Activated CD8-positive, alpha-beta memory T cell treated with anti-CD3 and anti-CD28 coated beads, Interleukin-2, amount 10 ng/mL, durations not matched to agents 7 days and 5 days (primary cell): ENCODE measurements around the gene FAM171A2. TPM values are rescaled to one million over a fixed set of nuclear protein-coding genes. Genes with fewer than 3 reads are reported as not detected.
"Not testable (repeated sequence)": the region's sequence is repeated elsewhere in the genome, so short reads cannot be mapped to it uniquely, and the experiment has no call there.

ENCODE experiments used
- ATAC-seq: fragments of 150-1000 bp; cut with Tn5 transposase; one replicate; pipeline ENCODE4 v1.10.0; 2021; ENCODE audit warnings: moderate library complexity
- CTCF ChIA-PET: fragments of 350-600 bp; sonication (Branson Sonifier 250); formaldehyde crosslinking; loops from one replicate; lab custom pipeline; 2021; ENCODE audit warnings: antibody characterized with exemption; lab: Charles Lee
- DNase-seq: peaks from one replicate; pipeline ENCODE4 v3.0.0-alpha.2; 2020
- H3K27ac Mint-ChIP-seq: one replicate; pipeline ENCODE4 v1.8.0; 2021; ENCODE audit warnings: mild to moderate bottlenecking, mixed read lengths
- H3K27me3 Mint-ChIP-seq: one replicate; pipeline ENCODE4 v1.8.0; 2021; ENCODE audit warnings: mixed read lengths
- H3K36me3 Mint-ChIP-seq: one replicate; pipeline ENCODE4 v1.8.0; 2021; ENCODE audit warnings: mild to moderate bottlenecking, mixed read lengths
- H3K4me1 Mint-ChIP-seq: one replicate; pipeline ENCODE4 v1.8.0; 2021; ENCODE audit warnings: mixed read lengths
- H3K4me3 Mint-ChIP-seq: one replicate; pipeline ENCODE4 v1.8.0; 2021; ENCODE audit warnings: mild to moderate bottlenecking, moderate library complexity, mixed read lengths
- H3K9me3 Mint-ChIP-seq: one replicate; pipeline ENCODE4 v1.8.0; 2022; ENCODE audit warnings: low read depth, mixed read lengths
- total RNA-seq, 2 experiments: library from RNA; stranded (reverse); gene quantifications; one replicate each; pipeline ENCODE4 v1.2.3, GENCODE V29; 2021

FAM171A2 gene
- total RNA-seq, 2 experiments from 2014 or later = 0.26 TPM; not detected in 1

DNA sequence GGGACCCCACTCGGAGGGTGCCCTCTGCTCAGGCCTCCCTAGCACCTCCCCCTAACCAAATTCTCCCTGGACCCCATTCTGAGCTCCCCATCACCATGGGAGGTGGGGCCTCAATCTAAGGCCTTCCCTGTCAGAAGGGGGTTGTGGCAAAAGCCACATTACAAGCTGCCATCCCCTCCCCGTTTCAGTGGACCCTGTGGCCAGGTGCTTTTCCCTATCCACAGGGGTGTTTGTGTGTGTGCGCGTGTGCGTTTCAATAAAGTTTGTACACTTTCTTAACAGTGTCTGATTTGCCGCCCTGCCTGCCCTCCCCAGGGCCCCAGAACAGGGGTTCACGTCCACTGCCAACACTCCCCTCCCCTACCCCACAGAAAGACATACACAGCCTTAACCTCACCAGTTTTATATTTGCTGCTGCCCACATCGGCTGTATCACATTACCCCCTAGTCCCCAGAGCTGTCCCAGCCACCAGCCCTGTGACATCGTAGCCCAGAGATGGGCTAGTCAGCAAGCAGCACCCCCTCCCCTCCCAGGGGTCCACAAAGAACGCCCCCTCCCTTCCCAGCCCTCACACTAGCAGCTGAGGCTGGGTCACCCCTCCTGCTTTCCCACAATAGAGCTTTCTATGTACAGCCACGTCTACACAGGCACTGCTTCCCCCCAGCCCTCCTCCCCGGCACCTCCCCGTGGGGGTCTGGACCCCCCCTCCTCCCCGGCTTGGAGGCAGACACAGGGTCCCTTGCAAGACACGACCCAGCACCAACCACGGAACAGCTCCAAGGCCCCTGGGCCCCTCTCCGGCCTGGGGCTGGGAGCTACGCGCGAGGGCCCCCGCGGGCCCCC is 10.6 kb downstream of the FAM171A2 start:
- H3K4me1 Mint-ChIP-seq = peaks cover 14% of the 10 kb centered on the region
- CTCF ChIA-PET = interaction anchor here (1.2 to 6.2 kb wide), 7 partner anchors 11 to 170 kb away, joined by 3 to 64 read pairs (median 6); partner anchors contain the start of gene FAM171A2
- H3K36me3 Mint-ChIP-seq = peaks cover 5% of the 10 kb centered on the region
- ATAC-seq = no peak
- no peaks in the 10 kb centered on the region for H3K9me3 Mint-ChIP-seq
- peak overlapping the region; percentile 43 for H3K4me3 Mint-ChIP-seq
- DNase-seq = no peak
- no peak overlapping the region for H3K27ac Mint-ChIP-seq
- peaks cover 12% of the 10 kb centered on the region for H3K27me3 Mint-ChIP-seq

GRCh38 chr17:44351961-44352827 is 11.5 kb downstream of the FAM171A2 start:
- Mint-ChIP-seq H3K9me3 (no peaks in the 10 kb centered on the region), H3K4me3 (no peak overlapping the region), H3K4me1 (peaks cover 18% of the 10 kb centered on the region), H3K27ac (no peak overlapping the region), H3K27me3 (peaks cover 12% of the 10 kb centered on the region), H3K36me3 (peaks cover 5% of the 10 kb centered on the region)
- CTCF ChIA-PET = interaction anchor here (1.1 to 6.2 kb wide), 9 partner anchors 10 to 201 kb away, joined by 3 to 64 read pairs (median 11); partner anchors contain the start of gene FAM171A2
- ATAC-seq (no peak), DNase-seq (no peak)

- ATAC-seq = no peak
- CTCF ChIA-PET = interaction anchor here (0.7 to 6.2 kb wide), 11 partner anchors 9 to 405 kb away, joined by 3 to 64 read pairs (median 8); partner anchors contain the start of gene FAM171A2
- peaks cover 5% of the 10 kb centered on the region for H3K36me3 Mint-ChIP-seq
- no peak for DNase-seq
- H3K27ac Mint-ChIP-seq = no peak overlapping the region
- H3K4me3 Mint-ChIP-seq = no peak overlapping the region
- H3K9me3 Mint-ChIP-seq = no peaks in the 10 kb centered on the region
- H3K4me1 Mint-ChIP-seq = peaks cover 18% of the 10 kb centered on the region
- peaks cover 12% of the 10 kb centered on the region for H3K27me3 Mint-ChIP-seq
Measured at GRCh38 chr17:44351464-44351863, 12.2 kb downstream of the FAM171A2 start.

DNA sequence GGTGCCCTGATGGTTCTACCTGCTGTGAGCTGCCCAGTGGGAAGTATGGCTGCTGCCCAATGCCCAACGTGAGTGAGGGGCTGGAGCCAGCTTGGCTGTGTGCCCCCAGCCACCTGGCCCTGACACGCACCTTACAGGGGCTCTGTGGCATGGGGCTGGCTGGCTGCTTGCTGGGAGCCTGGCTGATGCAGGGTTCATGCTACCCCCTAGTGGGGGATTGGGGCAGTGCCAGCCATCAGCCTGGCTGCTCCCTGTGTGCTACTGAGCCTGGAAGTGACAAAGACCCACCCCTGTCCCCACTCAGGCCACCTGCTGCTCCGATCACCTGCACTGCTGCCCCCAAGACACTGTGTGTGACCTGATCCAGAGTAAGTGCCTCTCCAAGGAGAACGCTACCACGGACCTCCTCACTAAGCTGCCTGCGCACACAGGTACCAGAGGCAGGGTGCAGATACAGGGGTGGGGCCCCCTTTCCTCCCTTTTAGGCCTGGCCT is 12.9 kb downstream of the FAM171A2 start:
- ATAC-seq = peak; percentile 79
- no peak overlapping the region for H3K27ac Mint-ChIP-seq
- peaks cover 5% of the 10 kb centered on the region for H3K36me3 Mint-ChIP-seq
- CTCF ChIA-PET = interaction anchor here (0.6 to 6.2 kb wide), 19 partner anchors 9 to 404 kb away, joined by 3 to 64 read pairs (median 4); partner anchors contain the start of gene FAM171A2
- H3K4me3 Mint-ChIP-seq = no peak overlapping the region
- DNase-seq = peak; percentile 81
- peaks cover 12% of the 10 kb centered on the region for H3K27me3 Mint-ChIP-seq
- peaks cover 25% of the 10 kb centered on the region for H3K4me1 Mint-ChIP-seq
- H3K9me3 Mint-ChIP-seq = no peaks in the 10 kb centered on the region

GRCh38 chr17:44349553-44350070 is 14.0 kb downstream of the FAM171A2 start:
- Mint-ChIP-seq H3K4me1 (peaks cover 34% of the 10 kb centered on the region), H3K9me3 (no peaks in the 10 kb centered on the region), H3K36me3 (peaks cover 5% of the 10 kb centered on the region), H3K4me3 (no peak overlapping the region), H3K27me3 (peaks cover 6% of the 10 kb centered on the region), H3K27ac (no peak overlapping the region)
- CTCF ChIA-PET = interaction anchor here (0.8 to 6.2 kb wide), 9 partner anchors 11 to 146 kb away, joined by 3 to 64 read pairs (median 11); partner anchors contain the start of gene FAM171A2
- no peak for ATAC-seq
- no peak for DNase-seq

DNA sequence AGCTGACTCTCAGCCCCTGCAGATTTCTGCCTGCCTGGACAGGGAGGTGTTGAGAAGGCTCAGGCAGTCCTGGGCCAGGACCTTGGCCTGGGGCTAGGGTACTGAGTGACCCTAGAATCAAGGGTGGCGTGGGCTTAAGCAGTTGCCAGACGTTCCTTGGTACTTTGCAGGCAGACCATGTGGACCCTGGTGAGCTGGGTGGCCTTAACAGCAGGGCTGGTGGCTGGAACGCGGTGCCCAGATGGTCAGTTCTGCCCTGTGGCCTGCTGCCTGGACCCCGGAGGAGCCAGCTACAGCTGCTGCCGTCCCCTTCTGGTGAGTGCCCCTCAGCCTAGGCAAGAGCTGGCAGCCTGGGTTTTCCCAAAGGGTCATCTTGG is 14.7 kb downstream of the FAM171A2 start:
- no peak overlapping the region for H3K4me3 Mint-ChIP-seq
- peaks cover 6% of the 10 kb centered on the region for H3K27me3 Mint-ChIP-seq
- H3K27ac Mint-ChIP-seq = no peak overlapping the region
- peaks cover 36% of the 10 kb centered on the region for H3K4me1 Mint-ChIP-seq
- H3K9me3 Mint-ChIP-seq = no peaks in the 10 kb centered on the region
- CTCF ChIA-PET = interaction anchor here (2.1 to 6.1 kb wide), 3 partner anchors 14 to 139 kb away, joined by 4 to 64 read pairs (median 35); partner anchors contain the start of gene FAM171A2
- no peak for ATAC-seq
- H3K36me3 Mint-ChIP-seq = peaks cover 5% of the 10 kb centered on the region
- DNase-seq = no peak

DNA sequence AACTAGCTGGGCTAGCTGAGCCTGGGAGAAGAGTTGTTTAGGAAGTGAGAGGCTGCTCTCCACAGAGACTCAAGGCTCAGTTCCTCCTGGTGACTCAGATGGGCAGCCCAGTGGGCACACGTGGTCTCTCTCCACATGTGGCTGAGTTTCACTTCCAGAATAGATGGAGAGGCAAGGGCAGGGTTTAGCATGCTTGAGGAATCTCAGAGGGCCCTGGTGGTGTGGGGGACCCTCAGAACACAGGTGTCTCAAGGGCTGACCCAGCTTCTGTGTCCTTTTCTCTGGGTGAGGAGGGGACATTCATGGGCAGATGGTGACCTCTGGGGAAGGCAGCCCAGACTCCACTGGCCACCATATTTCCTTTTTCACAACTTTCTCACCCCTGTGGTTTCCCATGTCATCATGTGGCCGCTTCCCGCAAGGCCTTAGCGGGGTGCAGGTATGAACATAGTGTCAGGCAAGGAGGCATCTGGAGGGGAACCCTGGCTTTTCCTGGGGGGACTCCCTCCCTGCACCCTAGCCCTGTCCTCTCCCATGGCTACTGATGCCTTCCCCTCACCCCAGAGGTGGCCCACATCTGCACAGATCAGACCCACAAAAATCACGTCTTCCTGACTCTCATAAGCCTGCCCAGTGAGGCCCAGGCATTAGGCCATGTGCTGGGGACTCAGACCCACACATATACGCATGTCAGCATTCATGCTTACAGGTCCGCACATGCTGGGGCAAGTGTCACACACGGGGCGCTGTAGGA is 15.2 kb downstream of the FAM171A2 start:
- DNase-seq = peak; percentile 58
- no peak overlapping the region for H3K4me3 Mint-ChIP-seq
- H3K4me1 Mint-ChIP-seq = peaks cover 36% of the 10 kb centered on the region
- peaks cover 5% of the 10 kb centered on the region for H3K36me3 Mint-ChIP-seq
- ATAC-seq = no peak
- CTCF ChIA-PET = interaction anchor here (0.7 to 5.6 kb wide), 6 partner anchors 15 to 225 kb away, joined by 3 to 35 read pairs (median 6); partner anchors contain the start of genes FAM171A2 and HDAC5
- H3K9me3 Mint-ChIP-seq = no peaks in the 10 kb centered on the region
- H3K27ac Mint-ChIP-seq = no peak overlapping the region
- H3K27me3 Mint-ChIP-seq = peaks cover 8% of the 10 kb centered on the region

GRCh38 chr17:44347206-44348055 is 16.2 kb downstream of the FAM171A2 start:
- Mint-ChIP-seq H3K27me3 (peaks cover 11% of the 10 kb centered on the region), H3K4me1 (peaks cover 33% of the 10 kb centered on the region)
- not testable (repeated sequence) for ATAC-seq, H3K36me3 Mint-ChIP-seq, DNase-seq, H3K9me3 Mint-ChIP-seq, H3K27ac Mint-ChIP-seq, H3K4me3 Mint-ChIP-seq
- CTCF ChIA-PET = interaction anchor here (0.7 to 5.6 kb wide), 7 partner anchors 15 to 224 kb away, joined by 3 to 35 read pairs (median 4); partner anchors contain the start of genes FAM171A2 and HDAC5

- peak overlapping the region; percentile 82 for H3K4me3 Mint-ChIP-seq
- no peak for DNase-seq
- peaks cover 11% of the 10 kb centered on the region for H3K27me3 Mint-ChIP-seq
- H3K4me1 Mint-ChIP-seq = peaks cover 33% of the 10 kb centered on the region
- ATAC-seq = no peak
- CTCF ChIA-PET = interaction anchor here (0.6 to 5.6 kb wide), 31 partner anchors 9 to 331 kb away, joined by 3 to 40 read pairs (median 4); partner anchors contain the start of genes FAM171A2, HDAC5, RUNDC3A and TMEM101
- H3K36me3 Mint-ChIP-seq = no peaks in the 10 kb centered on the region
- H3K9me3 Mint-ChIP-seq = no peaks in the 10 kb centered on the region
- H3K27ac Mint-ChIP-seq = no peak overlapping the region
Measured at GRCh38 chr17:44346064-44346844, 17.4 kb downstream of the FAM171A2 start.

DNA sequence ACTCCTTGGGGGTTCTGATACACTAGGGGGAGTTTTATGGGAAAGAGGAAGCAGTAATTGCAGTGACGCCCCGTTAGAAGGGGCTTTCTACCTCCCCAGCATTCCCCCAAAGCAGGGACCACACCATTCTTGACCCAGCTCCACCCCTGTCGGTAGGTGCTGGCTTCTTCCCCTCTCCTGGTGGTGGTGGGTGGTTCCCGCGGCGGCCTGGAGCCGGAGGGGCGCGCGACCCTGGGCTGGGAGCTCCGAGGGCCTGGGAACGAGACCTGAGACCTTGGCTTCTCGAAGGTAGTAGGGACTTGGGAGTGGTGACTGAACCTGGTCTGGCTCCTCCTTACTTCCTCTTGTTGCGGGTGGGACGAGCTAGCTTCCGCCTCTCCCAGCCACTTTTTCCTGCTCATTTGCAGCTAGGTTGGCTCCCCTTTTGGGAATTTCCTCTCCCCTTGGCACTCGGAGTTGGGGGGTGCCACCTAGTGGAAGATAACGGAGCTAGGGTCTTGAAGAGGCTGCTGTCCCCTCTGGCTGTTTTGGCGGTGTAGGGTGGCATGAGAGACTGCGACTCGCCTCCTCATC is 18.1 kb downstream of the FAM171A2 start:
- CTCF ChIA-PET = interaction anchor here (0.6 to 3.4 kb wide), 33 partner anchors 9 to 331 kb away, joined by 3 to 40 read pairs (median 4); partner anchors contain the start of genes FAM171A2, HDAC5, RUNDC3A and TMEM101
- H3K4me1 Mint-ChIP-seq = peaks cover 31% of the 10 kb centered on the region
- H3K27ac Mint-ChIP-seq = peak overlapping the region; percentile 9
- H3K4me3 Mint-ChIP-seq = peak overlapping the region; percentile 82
- ATAC-seq = peak; percentile 22
- peak; percentile 64 for DNase-seq
- no peaks in the 10 kb centered on the region for H3K36me3 Mint-ChIP-seq
- peaks cover 11% of the 10 kb centered on the region for H3K27me3 Mint-ChIP-seq
- H3K9me3 Mint-ChIP-seq = no peaks in the 10 kb centered on the region
